K562 (cell line): ENCODE results near the gene TCHP. TPM values are rescaled to one million over a fixed set of nuclear protein-coding genes. Genes with fewer than 3 reads are reported as not detected.

Experiments
- ATAC-seq: fragments of 200-7000 bp; cut with Tn5 transposase; 3 replicates; pipeline ENCODE4 v1.9.1; 2020; ENCODE audit warnings: moderate library complexity
- BruUV-seq: library from RNA; stranded (reverse); fragments of 400-500 nt; replicated peaks from 2 replicates; lab custom pipeline; 2021; lab: Mats Ljungman, UMichigan
- CTCF ChIA-PET: fragments of 300-600 bp; formaldehyde crosslinking; extraction: SDS; loops from one replicate; lab custom pipeline; 2021; ENCODE audit warnings: low intra/inter-chr PET ratio; lab: Yijun Ruan, JAX
- POLR2A ChIA-PET: fragments of 300-600, 350-650 bp; sonication (Branson Sonifier 250); formaldehyde crosslinking; extraction: SDS; loops from one replicate; lab custom pipeline; 2021; ENCODE audit warnings: antibody characterized with exemption, inconsistent platforms; lab: Yijun Ruan, JAX
- DNase-seq, 4 experiments: peaks; one replicate each; pipeline versions ENCODE4 v3.0.0 to v3.0.0-alpha.2; 2011 to 2018; ENCODE audit warnings: low spot score in 3 of 4, mixed read lengths in 3 of 4; ENCODE audit errors: extremely low read depth in 1 of 4
- FAIRE-seq: peaks from 2 replicates; lab custom pipeline; 2011; peaks lifted over from hg19 to GRCh38; lab: Jason Lieb, UNC
- H2AFZ ChIP-seq: 2 replicates; pipeline ENCODE4 v1.6.0; 2011; ENCODE audit warnings: low read depth, low read length, control low read depth, inconsistent platforms
- H3K27ac ChIP-seq: fragments of 200-600 bp; 3 replicates; pipeline ENCODE4 v1.8.0; 2011; ENCODE audit warnings: low read depth, mild to moderate bottlenecking, control low read depth, inconsistent platforms, low read length, moderate library complexity, mixed read lengths; ENCODE audit errors: extremely low read depth
- H3K27me3 ChIP-seq, 2 experiments: fragments of 300-600 bp in 1 of 2; 2 replicates in 1 of 2; 3 replicates in 1 of 2; pipeline versions ENCODE4 v1.6.0 to v1.8.0; 2011; ENCODE audit warnings: inconsistent platforms in 2 of 2, low read length in 2 of 2, mild to moderate bottlenecking in 1 of 2, mixed read lengths in 1 of 2, moderate library complexity in 1 of 2; ENCODE audit not compliant: control insufficient read depth in 2 of 2, insufficient read depth in 2 of 2
- H3K36me3 ChIP-seq: fragments of 300-600 bp; 3 replicates; pipeline ENCODE4 v1.8.0; 2011; ENCODE audit warnings: mild to moderate bottlenecking, low read length, inconsistent platforms; ENCODE audit not compliant: control insufficient read depth, insufficient read depth
- H3K4me1 ChIP-seq, 2 experiments: fragments of 200-600 bp in 1 of 2; replicated peaks in 1 of 2; 2 replicates in 1 of 2; 3 replicates in 1 of 2; pipeline versions ENCODE4 v1.5.1 to v1.8.0; 2011; ENCODE audit warnings: inconsistent platforms in 2 of 2, low read length in 2 of 2, mild to moderate bottlenecking in 1 of 2, mixed read lengths in 1 of 2, moderate library complexity in 1 of 2; ENCODE audit not compliant: control insufficient read depth in 2 of 2, insufficient read depth in 2 of 2
- H3K4me2 ChIP-seq: 2 replicates; pipeline ENCODE4 v1.6.1; 2011; ENCODE audit warnings: low read length, control low read depth, inconsistent platforms, mixed read lengths; ENCODE audit not compliant: insufficient read depth
- H3K4me3 ChIP-seq: fragments of 200-600 bp; sonication (generic), shearing (Covaris generic); 2 replicates; pipeline ENCODE4 v1.5.1; 2016; ENCODE audit warnings: control low read depth, inconsistent platforms
- H3K79me2 ChIP-seq: fragments of 200-600 bp; 3 replicates; pipeline ENCODE4 v1.8.0; 2011; ENCODE audit warnings: low read length, inconsistent platforms; ENCODE audit not compliant: control insufficient read depth, insufficient read depth
- H3K9ac ChIP-seq, 2 experiments: 2 replicates each; pipeline versions ENCODE4 v1.6.0 to v1.6.1; 2011; ENCODE audit warnings: low read depth in 2 of 2, low read length in 2 of 2, control low read depth in 1 of 2, inconsistent platforms in 1 of 2, mild to moderate bottlenecking in 1 of 2, mixed read lengths in 1 of 2; ENCODE audit not compliant: insufficient read depth in 1 of 2
- H3K9me1 ChIP-seq: one replicate; pipeline ENCODE4 v1.6.0; 2011; ENCODE audit warnings: inconsistent platforms, mild to moderate bottlenecking, low read length, moderate library complexity; ENCODE audit not compliant: control insufficient read depth, insufficient read depth
- H3K9me3 ChIP-seq: replicated peaks from 2 replicates; pipeline ENCODE4 v1.5.1; 2011; ENCODE audit warnings: low read depth, low read length, inconsistent platforms; ENCODE audit not compliant: control insufficient read depth, insufficient read depth
- H4K20me1 ChIP-seq: replicated peaks from 2 replicates; pipeline ENCODE4 v1.6.1; 2011; ENCODE audit warnings: low read length, inconsistent platforms, mixed read lengths; ENCODE audit not compliant: control insufficient read depth, insufficient read depth
- BHLHE40 ChIP-seq: IDR thresholded peaks from 2 replicates; pipeline ENCODE4 v1.6.1; 2011; ENCODE audit warnings: low read length, improper control_type of control experiment
- CHCHD3 ChIP-seq: fragments of 250-450 bp; sonication (Bioruptor Pico); IDR thresholded peaks from 2 replicates; pipeline ENCODE4 v2.1.2; 2022; ENCODE audit warnings: mild to moderate bottlenecking
- HDAC3 ChIP-seq: fragments of 450-650 bp; IDR thresholded peaks from 2 replicates; pipeline ENCODE4 v1.6.1; 2018; ENCODE audit warnings: borderline replicate concordance, mild to moderate bottlenecking, moderate library complexity; ENCODE audit not compliant: partially characterized antibody
- HNRNPUL1 ChIP-seq: fragments of 200-400 bp; formaldehyde crosslinking; IDR thresholded peaks from 2 replicates; pipeline ENCODE4 v1.6.1; 2017; ENCODE audit warnings: low read length
- HSF4 ChIP-seq: fragments of 250-450 bp; sonication (Bioruptor Pico); IDR thresholded peaks from 2 replicates; pipeline ENCODE4 v2.1.2; 2022; ENCODE audit warnings: mild to moderate bottlenecking, moderate library complexity, borderline replicate concordance
- KLF13 ChIP-seq: fragments of 450-650 bp; IDR thresholded peaks from 2 replicates; pipeline ENCODE4 v1.6.1; 2016; ENCODE audit warnings: missing genetic modification characterization, low read depth, mild to moderate bottlenecking, missing compliant biosample characterization, moderate library complexity, borderline replicate concordance
- POLR2G ChIP-seq: fragments of 200-400 bp; formaldehyde crosslinking; IDR thresholded peaks from 2 replicates; pipeline ENCODE4 v1.6.1; 2017; ENCODE audit warnings: low read depth, mild to moderate bottlenecking, antibody characterized with exemption, low read length, moderate library complexity
- SMARCC2 ChIP-seq: fragments of 450-650 bp; IDR thresholded peaks from 2 replicates; pipeline ENCODE4 v1.6.1; 2017; ENCODE audit warnings: antibody characterized with exemption, moderate library complexity, mild to moderate bottlenecking, low read depth
- SPI1 ChIP-seq: IDR thresholded peaks from 2 replicates; pipeline ENCODE4 v1.6.1; 2011; ENCODE audit warnings: low read depth, low read length, control low read depth, borderline replicate concordance
- WGBS: fragments of 100-300 bp; shearing (Covaris generic); methylation state at CpG from one replicate; pipeline ENCODE4 v1.1.6; 2016; ENCODE audit warnings: low coverage, mixed read lengths; ENCODE audit not compliant: insufficient coverage; ENCODE audit errors: missing lambda C conversion rate; 5-methylcytosine and 5-hydroxymethylcytosine counted together
- in situ Hi-C: fragments of 300-500 bp; cut with MboI; formaldehyde crosslinking; loops from 4 replicates; pipeline ENCODE4 v1.15.0; 2018; ENCODE audit warnings: inconsistent platforms, mixed read lengths
- intact Hi-C: fragments of 100-400 bp; cut with micrococcal nuclease; formaldehyde crosslinking; loops from 2 replicates; pipeline ENCODE4 v1.14.2; 2022
- polyA plus RNA-seq, 8 experiments: library from polyadenylated mRNA; depleted of rRNA in 4 of 8; stranded (reverse) in 5 of 8; unstranded in 3 of 8; fragments of >200 nt; fragmentation: Nextera tagmentation in 2 of 8; fragmentation: Illumina TruSeq in 1 of 8; extraction: Ambion mirVana in 2 of 8; extraction: Trizol in 1 of 8; gene quantifications; 2 replicates each; pipeline versions ENCODE4 v1.2.1 to v1.2.3, GENCODE V29; 2011 to 2014; ENCODE audit warnings: inconsistent platforms in 1 of 8, missing spikeins in 1 of 8
- total RNA-seq, 7 experiments: library from RNA; depleted of rRNA in 6 of 7; stranded (reverse); fragments of >200 nt in 6 of 7; fragmentation: Illumina TruSeq in 2 of 7; extraction: Trizol in 2 of 7; gene quantifications; 2 replicates each; pipeline versions ENCODE4 v1.2.1 to v1.2.3, GENCODE V29; 2011 to 2021; ENCODE audit warnings: low replicate concordance in 1 of 7
- TF ChIP-seq, protein P1 (sequence below): fragments of 450-650 bp; IDR thresholded peaks from 2 replicates; pipeline ENCODE4 v1.6.1; 2018; ENCODE audit warnings: mild to moderate bottlenecking, low read depth; ENCODE audit not compliant: partially characterized antibody
- TF ChIP-seq, protein P2 (sequence below): fragments of 450-650 bp; formaldehyde crosslinking; IDR thresholded peaks from 2 replicates; pipeline ENCODE4 v1.4.0; 2020; ENCODE audit warnings: mild to moderate bottlenecking, mixed read lengths

The TCHP gene
- total and polyA plus RNA-seq, 9 of the 15 experiments (the other 6 are each of a cell fraction or from before 2014, with no cell fraction given) = 3.4 to 30.4 (median 19.7) TPM

DNA sequence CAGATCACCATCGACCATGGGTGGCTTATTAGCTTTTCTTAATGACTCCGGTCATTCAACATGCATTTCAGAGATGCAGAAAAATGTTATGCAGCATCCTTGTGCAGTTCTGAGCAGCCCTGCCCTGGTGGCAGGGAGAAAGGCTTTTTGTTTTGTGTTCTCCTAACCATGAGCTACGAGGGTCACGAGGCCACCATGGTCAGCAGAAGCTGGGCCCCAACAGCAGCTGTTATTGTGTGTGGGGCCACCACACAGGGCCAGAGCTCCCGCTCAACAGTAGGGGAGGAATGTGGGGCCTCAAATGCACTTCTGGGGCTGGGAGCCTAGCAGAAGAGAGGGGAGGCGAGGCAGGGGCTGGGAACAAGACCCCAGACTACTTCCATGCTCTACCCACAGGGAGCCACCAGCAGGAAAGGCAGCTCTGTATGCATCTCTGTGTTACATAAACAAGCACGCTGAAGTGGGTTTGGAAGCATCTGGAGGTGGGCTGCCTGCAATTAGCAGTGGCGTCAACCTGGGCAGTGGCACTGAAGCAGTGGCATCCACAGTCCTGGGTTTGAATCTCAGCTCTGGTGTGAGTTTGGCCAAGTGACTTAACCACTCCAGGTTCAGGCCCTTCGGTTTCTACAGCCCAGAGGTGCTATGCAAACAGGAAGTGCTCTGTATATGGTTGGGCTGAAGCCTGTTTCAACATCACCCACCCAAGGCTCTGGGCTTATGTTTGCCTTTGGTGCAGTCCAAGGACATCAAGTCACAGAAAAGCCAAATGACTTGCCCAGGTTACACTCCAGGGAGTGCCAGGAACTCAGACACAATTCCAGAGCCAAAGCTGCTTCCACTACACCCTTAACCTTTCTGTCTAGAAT, 36.0 kb upstream of the TCHP start:
- BruUV-seq = no TSS peak
- Histone ChIP-seq H3K9me1 (no peaks in the 10 kb centered on the region), H3K4me3 (no peak overlapping the region), H3K9ac (no peak overlapping the region), H3K27ac (no peak overlapping the region), H3K27me3 (peaks cover 0 to 14% of the 10 kb centered on the region in 2 experiments; a peak in 2 of 5 replicates), H3K79me2 (no peaks in the 10 kb centered on the region), H3K4me2 (no peak overlapping the region), H4K20me1 (no peaks in the 10 kb centered on the region), H2AFZ (no peak overlapping the region), H3K9me3 (no peaks in the 10 kb centered on the region), H3K36me3 (no peaks in the 10 kb centered on the region), H3K4me1 (no peaks in the 10 kb centered on the region; a peak in 2 of 5 replicates)
- DNase-seq (no peak), ATAC-seq (peak; percentile 54), FAIRE-seq (peak; percentile 66)
- intact Hi-C loops = no loop called here
- POLR2A ChIA-PET = interaction anchor here (0.6 kb wide), 1 partner anchor 178 kb away, joined by 3 read pairs; no protein-coding TSS in a partner anchor
- in situ Hi-C loops = no loop called here
- CTCF ChIA-PET = no interaction called here
- TF ChIP-seq SPI1 (peak; percentile 58; the same call in 1 of the 2 replicates), POLR2G (no peak)
- WGBS = 29% methylated on average over 9 of the region's 9 CpGs

- no peaks in the 10 kb centered on the region for H3K79me2 ChIP-seq
- CTCF ChIA-PET = no interaction called here
- DNase-seq (no peak), ATAC-seq (no peak), FAIRE-seq (no peak)
- 9% methylated on average over 3 of the region's 3 CpGs for WGBS
- in situ Hi-C loops = no loop called here
- H3K36me3 ChIP-seq = no peaks in the 10 kb centered on the region
- H3K9me1 ChIP-seq = no peaks in the 10 kb centered on the region
- peaks cover 0 to 14% of the 10 kb centered on the region in 2 experiments; a peak in 2 of 5 replicates for H3K27me3 ChIP-seq
- no peaks in the 10 kb centered on the region for H3K9me3 ChIP-seq
- H3K9ac ChIP-seq = no peak overlapping the region
- H3K4me3 ChIP-seq = no peak overlapping the region
- no TSS peak for BruUV-seq
- H3K27ac ChIP-seq = no peak overlapping the region
- H3K4me1 ChIP-seq = no peaks in the 10 kb centered on the region; a peak in 2 of 5 replicates
- intact Hi-C loops = no loop called here
- POLR2A ChIA-PET = interaction anchor here (0.6 kb wide), 2 partner anchors 270 to 797 kb away, joined by 3 read pairs; no protein-coding TSS in a partner anchor
- H3K4me2 ChIP-seq = no peak overlapping the region
- H4K20me1 ChIP-seq = no peaks in the 10 kb centered on the region
- H2AFZ ChIP-seq = no peak overlapping the region
- TF ChIP-seq CHCHD3 (CRISPR knock-in tag) (no peak), HSF4 (CRISPR knock-in tag) (no peak), KLF13 (tag) (no peak), SMARCC2 (no peak), HDAC3 (no peak), BHLHE40 (no peak), HNRNPUL1 (no peak)
- TF ChIP-seq, protein P1, sequence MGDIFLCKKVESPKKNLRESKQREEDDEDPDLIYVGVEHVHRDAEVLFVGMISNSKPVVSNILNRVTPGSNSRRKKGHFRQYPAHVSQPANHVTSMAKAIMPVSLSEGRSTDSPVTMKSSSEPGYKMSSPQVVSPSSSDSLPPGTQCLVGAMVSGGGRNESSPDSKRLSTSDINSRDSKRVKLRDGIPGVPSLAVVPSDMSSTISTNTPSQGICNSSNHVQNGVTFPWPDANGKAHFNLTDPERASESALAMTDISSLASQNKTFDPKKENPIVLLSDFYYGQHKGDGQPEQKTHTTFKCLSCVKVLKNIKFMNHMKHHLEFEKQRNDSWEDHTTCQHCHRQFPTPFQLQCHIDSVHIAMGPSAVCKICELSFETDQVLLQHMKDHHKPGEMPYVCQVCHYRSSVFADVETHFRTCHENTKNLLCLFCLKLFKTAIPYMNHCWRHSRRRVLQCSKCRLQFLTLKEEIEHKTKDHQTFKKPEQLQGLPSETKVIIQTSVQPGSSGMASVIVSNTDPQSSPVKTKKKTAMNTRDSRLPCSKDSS = no peak
- TF ChIP-seq, protein P2, sequence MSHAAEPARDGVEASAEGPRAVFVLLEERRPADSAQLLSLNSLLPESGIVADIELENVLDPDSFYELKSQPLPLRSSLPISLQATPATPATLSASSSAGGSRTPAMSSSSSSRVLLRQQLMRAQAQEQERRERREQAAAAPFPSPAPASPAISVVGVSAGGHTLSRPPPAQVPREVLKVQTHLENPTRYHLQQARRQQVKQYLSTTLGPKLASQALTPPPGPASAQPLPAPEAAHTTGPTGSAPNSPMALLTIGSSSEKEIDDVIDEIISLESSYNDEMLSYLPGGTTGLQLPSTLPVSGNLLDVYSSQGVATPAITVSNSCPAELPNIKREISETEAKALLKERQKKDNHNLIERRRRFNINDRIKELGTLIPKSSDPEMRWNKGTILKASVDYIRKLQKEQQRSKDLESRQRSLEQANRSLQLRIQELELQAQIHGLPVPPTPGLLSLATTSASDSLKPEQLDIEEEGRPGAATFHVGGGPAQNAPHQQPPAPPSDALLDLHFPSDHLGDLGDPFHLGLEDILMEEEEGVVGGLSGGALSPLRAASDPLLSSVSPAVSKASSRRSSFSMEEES (CRISPR knock-in tag) = no peak
Observed at GRCh38 chr12:109864916-109865315, 35.2 kb upstream of the TCHP start.
